HEK293 (cell line): ENCODE measurements around the gene FOXJ2.
"Not testable (repeated sequence)": the region's sequence is repeated elsewhere in the genome, so short reads cannot be mapped to it uniquely, and the experiment has no call there.

Experiments
- CTCF ChIA-PET: fragments of 350-600 bp; formaldehyde crosslinking; extraction: SDS; loops from one replicate; lab custom pipeline; 2021; ENCODE audit warnings: antibody characterized with exemption; lab: Yijun Ruan, JAX
- POLR2A ChIA-PET: fragments of 300-600 bp; formaldehyde crosslinking; extraction: SDS; loops from one replicate; lab custom pipeline; 2020; ENCODE audit warnings: antibody characterized with exemption, inconsistent platforms; lab: Yijun Ruan, JAX
- H3K27ac ChIP-seq: fragments of 200-500 bp; sonication (Bioruptor generic); 2 replicates; pipeline ENCODE4 v1.5.1; 2014; ENCODE audit warnings: low read depth, low read length, control low read depth, inconsistent platforms; ENCODE audit errors: extremely low read depth
- H3K36me3 ChIP-seq, 2 experiments: fragments of 200-500 bp in 1 of 2; sonication (Bioruptor generic) in 1 of 2; 1 replicate in 1 of 2; 2 replicates in 1 of 2; pipeline ENCODE4 v1.5.1; 2014 to 2017; ENCODE audit warnings: inconsistent platforms in 2 of 2, low read length in 2 of 2; ENCODE audit not compliant: control insufficient read depth in 2 of 2, insufficient read depth in 1 of 2
- H3K4me1 ChIP-seq: fragments of 200-500 bp; sonication (Bioruptor generic); 2 replicates; pipeline ENCODE4 v1.5.1; 2014; ENCODE audit warnings: mild to moderate bottlenecking, low read length, inconsistent platforms; ENCODE audit not compliant: control insufficient read depth, insufficient read depth
- H3K4me3 ChIP-seq: 2 replicates; pipeline ENCODE4 v1.5.1; 2011; ENCODE audit warnings: low read depth, mild to moderate bottlenecking, control low read depth, low read length, moderate library complexity
- H3K9me3 ChIP-seq: fragments of 200-500 bp; sonication (Bioruptor generic); 2 replicates; pipeline ENCODE4 v1.5.1; 2014; ENCODE audit warnings: low read depth, low read length, inconsistent platforms; ENCODE audit not compliant: control insufficient read depth, insufficient read depth
- EGR2 ChIP-seq: fragments of 450-650 bp; formaldehyde crosslinking; IDR thresholded peaks from 2 replicates; pipeline ENCODE4 v1.5.1; 2016; ENCODE audit warnings: low read depth, missing biosample characterization, missing genetic modification characterization
- KLF9 ChIP-seq: fragments of 450-650 bp; formaldehyde crosslinking; IDR thresholded peaks from 2 replicates; pipeline ENCODE4 v1.5.1; 2016; ENCODE audit warnings: missing biosample characterization, missing genetic modification characterization, low read depth
- PRDM2 ChIP-seq: fragments of 450-650 bp; formaldehyde crosslinking; IDR thresholded peaks from 2 replicates; pipeline ENCODE4 v1.5.1; 2016; ENCODE audit warnings: missing biosample characterization, missing genetic modification characterization, borderline replicate concordance
- REPIN1 ChIP-seq: fragments of 450-650 bp; formaldehyde crosslinking; IDR thresholded peaks from 2 replicates; pipeline ENCODE4 v1.5.1; 2017; ENCODE audit warnings: missing biosample characterization, missing genetic modification characterization, low read depth
- REST ChIP-seq: fragments of 450-650 bp; formaldehyde crosslinking; IDR thresholded peaks from 2 replicates; pipeline ENCODE4 v1.5.1; 2016; ENCODE audit warnings: missing biosample characterization, missing genetic modification characterization
- ZFP41 ChIP-seq: fragments of 450-650 bp; formaldehyde crosslinking; IDR thresholded peaks from 2 replicates; pipeline ENCODE4 v1.5.1; 2016; ENCODE audit warnings: missing biosample characterization, missing genetic modification characterization, borderline replicate concordance
- ZNF175 ChIP-seq: fragments of 450-650 bp; formaldehyde crosslinking; IDR thresholded peaks from 2 replicates; pipeline ENCODE4 v1.5.1; 2016; ENCODE audit warnings: missing biosample characterization, missing genetic modification characterization
- ZNF2 ChIP-seq: fragments of 450-650 bp; formaldehyde crosslinking; IDR thresholded peaks from 2 replicates; pipeline ENCODE4 v1.5.1; 2016; ENCODE audit warnings: missing biosample characterization, missing genetic modification characterization
- ZNF280C ChIP-seq: fragments of 450-650 bp; formaldehyde crosslinking; IDR thresholded peaks from 2 replicates; pipeline ENCODE4 v1.5.1; 2016; ENCODE audit warnings: missing biosample characterization, missing genetic modification characterization
- ZNF324 ChIP-seq: fragments of 450-650 bp; formaldehyde crosslinking; IDR thresholded peaks from 2 replicates; pipeline ENCODE4 v1.5.1; 2016; ENCODE audit warnings: missing biosample characterization, missing genetic modification characterization
- ZNF354C ChIP-seq: fragments of 450-650 bp; formaldehyde crosslinking; IDR thresholded peaks from 2 replicates; pipeline ENCODE4 v1.5.1; 2016; ENCODE audit warnings: missing biosample characterization, missing genetic modification characterization, low read depth, borderline replicate concordance
- ZNF600 ChIP-seq: fragments of 450-650 bp; formaldehyde crosslinking; IDR thresholded peaks from 2 replicates; pipeline ENCODE4 v1.5.1; 2016; ENCODE audit warnings: missing biosample characterization, missing genetic modification characterization
- ZNF621 ChIP-seq: fragments of 450-650 bp; formaldehyde crosslinking; IDR thresholded peaks from 2 replicates; pipeline ENCODE4 v1.5.1; 2017; ENCODE audit warnings: missing biosample characterization, missing genetic modification characterization

The FOXJ2 gene

GRCh38 chr12:8087666-8088065, 55.1 kb downstream of the FOXJ2 start:
- H3K36me3 ChIP-seq: peaks cover 30 to 32% of the 10 kb centered on the region in 2 experiments
- CTCF ChIA-PET: interaction anchor here (0.7 to 2.9 kb wide), 3 partner anchors 9 to 445 kb away, joined by 6 to 13 read pairs (median 6); no protein-coding TSS in a partner anchor
- peaks cover 2% of the 10 kb centered on the region; the same call in 1 of the 2 replicates for H3K4me1 ChIP-seq
- POLR2A ChIA-PET: no interaction called here
- no peak overlapping the region for H3K27ac ChIP-seq
- TF ChIP-seq ZNF175 (tag by site-specific recombination) (no peak), KLF9 (tag by site-specific recombination) (no peak)
- H3K4me3 ChIP-seq: no peak overlapping the region
- no peaks in the 10 kb centered on the region for H3K9me3 ChIP-seq

GRCh38 chr12:8088574-8088973, 56.1 kb downstream of the FOXJ2 start:
- peaks cover 2% of the 10 kb centered on the region; the same call in 1 of the 2 replicates for H3K4me1 ChIP-seq
- ChIA-PET POLR2A (no interaction called here), CTCF (interaction anchor here (1.2 to 2.9 kb wide), 3 partner anchors 10 to 229 kb away, joined by 4 to 13 read pairs (median 6); no protein-coding TSS in a partner anchor)

GRCh38 chr12:8089277-8089676, 56.8 kb downstream of the FOXJ2 start:
- H3K4me3 ChIP-seq, POLR2A ChIA-PET, H3K27ac ChIP-seq, H3K4me1 ChIP-seq, H3K9me3 ChIP-seq: not testable (repeated sequence)
- CTCF ChIA-PET: interaction anchor here (0.7 to 2.9 kb wide), 3 partner anchors 20 to 524 kb away, joined by 3 to 13 read pairs (median 4); no protein-coding TSS in a partner anchor
- H3K36me3 ChIP-seq: peaks cover 46 to 48% of the 10 kb centered on the region in 2 experiments

More at GRCh38 chr12:8088574-8088973, 56.1 kb downstream of the FOXJ2 start:
- no peak overlapping the region for H3K4me3 ChIP-seq
- no peaks in the 10 kb centered on the region for H3K9me3 ChIP-seq
- TF ChIP-seq ZFP41 (tag by site-specific recombination) (no peak), ZNF2 (tag by site-specific recombination) (no peak), ZNF280C (tag by site-specific recombination) (no peak), ZNF621 (tag by site-specific recombination) (no peak), PRDM2 (tag by site-specific recombination) (no peak)
- H3K27ac ChIP-seq: no peak overlapping the region
- peaks cover 39 to 41% of the 10 kb centered on the region in 2 experiments for H3K36me3 ChIP-seq

GRCh38 chr12:8089716-8090115, 57.2 kb downstream of the FOXJ2 start:
- POLR2A ChIA-PET: no interaction called here
- TF ChIP-seq EGR2 (tag by site-specific recombination): no peak
- no peak for TF ChIP-seq ZNF354C (tag by site-specific recombination)
- TF ChIP-seq REPIN1: no peak
- no peak for TF ChIP-seq ZNF600 (tag by site-specific recombination)
- no peak for TF ChIP-seq REST (tag by site-specific recombination)
- no peak for TF ChIP-seq ZNF324
- Histone ChIP-seq H3K4me3 (no peak overlapping the region), H3K4me1 (peaks cover under 1% of the 10 kb centered on the region; the same call in 1 of the 2 replicates), H3K9me3 (no peaks in the 10 kb centered on the region), H3K27ac (no peak overlapping the region), H3K36me3 (peaks cover 51 to 53% of the 10 kb centered on the region in 2 experiments)
- CTCF ChIA-PET: interaction anchor here (0.7 to 2.9 kb wide), 2 partner anchors 19 to 523 kb away, joined by 3 to 13 read pairs; no protein-coding TSS in a partner anchor
